HG03095 (cell line): ENCODE data around the gene EVI5.
A peak's percentile ranks its signal among the peaks of the same experiment; 100 is the strongest.

Experiments
- ATAC-seq: cut with Tn5 transposase; IDR thresholded peaks from one replicate; pipeline ENCODE4 v1.9.1; 2021; ENCODE audit warnings: moderate library complexity; ENCODE audit not compliant: unreplicated experiment

Gene EVI5

DNA sequence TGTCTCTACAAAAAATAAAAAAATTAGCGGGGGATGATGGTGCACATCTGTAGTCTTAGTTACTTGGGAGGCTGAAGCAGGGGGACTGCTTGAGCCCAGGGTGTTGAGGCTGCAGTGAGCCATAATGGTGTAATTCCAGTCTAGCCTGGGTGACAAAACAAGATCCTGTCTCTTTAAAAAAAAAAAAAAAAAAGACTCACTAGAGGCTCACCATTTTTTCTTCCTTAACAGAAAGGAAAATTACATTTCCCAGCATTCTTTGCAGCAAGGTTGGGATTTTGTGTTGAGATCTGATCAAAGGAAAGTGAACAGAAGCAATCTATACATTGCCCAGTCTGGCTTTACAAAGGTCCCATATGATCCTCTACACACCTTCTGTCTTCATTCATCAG, 319.7 kb downstream of the EVI5 start:
- no peak for ATAC-seq

DNA sequence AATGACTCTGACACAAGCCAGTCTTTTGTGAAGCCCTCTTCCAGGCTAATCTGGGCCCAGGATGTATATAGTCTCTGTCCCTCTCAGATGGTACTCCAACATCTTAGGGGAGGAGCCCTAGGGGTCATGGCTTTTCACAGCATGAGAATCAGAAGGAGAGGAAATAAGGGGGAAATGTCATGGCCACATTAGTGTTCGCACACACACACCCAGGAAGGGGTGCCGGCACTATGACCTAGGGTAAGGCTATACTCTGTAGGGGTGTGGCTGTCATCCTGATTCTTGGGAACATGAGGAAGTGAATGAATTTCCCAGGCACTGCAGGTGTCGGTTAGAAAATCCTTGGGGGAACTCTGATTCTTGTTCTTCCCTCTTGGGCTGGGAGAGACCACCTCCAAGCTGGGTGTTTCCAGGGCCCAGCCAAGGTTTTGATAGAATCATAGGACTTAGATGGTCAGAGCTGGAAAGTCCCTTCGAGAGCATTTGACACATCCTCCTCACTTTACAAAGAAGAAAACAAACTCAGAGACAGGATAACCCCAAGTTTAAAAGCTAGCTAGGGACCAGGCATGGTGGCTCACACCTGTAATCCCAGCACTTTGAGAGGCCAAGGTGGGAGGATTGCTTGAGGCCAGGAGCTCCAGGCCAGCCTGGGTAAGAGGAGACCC, 320.2 kb downstream of the EVI5 start:
- no peak for ATAC-seq

DNA sequence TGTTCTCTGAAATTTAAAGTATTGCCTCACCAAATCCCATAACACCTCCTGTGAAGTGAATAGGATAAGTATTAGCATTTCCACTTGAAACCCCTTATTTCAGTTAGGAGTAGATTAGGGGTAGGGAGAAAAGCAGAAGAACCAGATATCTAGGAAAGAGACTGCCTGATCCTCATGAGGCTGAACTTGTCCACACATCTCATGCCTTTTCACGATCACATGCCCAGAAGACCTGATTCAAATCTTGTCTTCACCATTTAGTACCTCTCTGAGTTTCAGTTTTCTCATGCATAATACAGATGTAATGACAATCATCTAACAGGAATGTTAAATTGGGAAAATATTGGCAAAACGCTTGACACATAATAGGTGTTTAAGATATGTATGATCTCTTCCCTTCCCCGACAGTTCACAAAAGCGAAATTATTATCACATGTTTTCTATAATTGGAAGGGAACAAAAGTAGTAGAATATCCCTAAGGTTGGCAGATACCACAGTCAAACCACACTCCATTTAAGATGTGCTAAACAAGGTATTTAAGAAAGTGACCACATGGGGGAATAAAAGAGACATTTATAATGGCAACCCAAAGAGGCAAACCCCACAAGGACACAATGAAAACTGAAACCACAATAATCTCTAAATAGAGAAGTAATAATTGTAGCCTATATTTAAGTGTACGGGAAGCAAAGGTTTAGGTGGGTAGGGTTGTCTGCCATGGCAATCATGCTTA, 323.4 kb downstream of the EVI5 start:
- peak; percentile 63 for ATAC-seq

DNA sequence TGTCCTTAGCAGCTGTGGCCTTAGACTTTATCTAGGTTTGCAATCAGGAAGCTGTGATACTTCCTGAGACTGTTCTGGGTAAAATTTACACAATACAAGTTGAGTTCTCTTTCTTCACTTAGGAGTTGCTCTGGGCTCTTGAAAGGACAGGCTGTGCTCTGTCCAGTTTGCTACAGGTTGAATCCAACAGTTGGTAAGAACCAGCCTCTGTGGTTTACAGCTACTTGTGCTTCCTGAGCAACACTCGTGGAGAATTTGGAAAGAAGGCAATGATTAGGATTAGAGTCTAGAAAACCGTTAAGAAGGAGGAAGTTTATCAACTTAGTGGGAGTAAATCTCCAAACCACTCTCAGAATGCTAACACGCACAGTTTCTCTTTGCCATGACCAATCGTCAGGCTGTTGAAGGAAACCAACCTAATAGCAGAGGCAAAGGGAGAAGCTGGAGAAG, 325.0 kb downstream of the EVI5 start:
- no peak for ATAC-seq
